Panc1 (cell line): ENCODE measurements around the gene FHAD1. TPM values are rescaled to one million over a fixed set of nuclear protein-coding genes. Genes with fewer than 3 reads are reported as not detected.

Experiments used
- ATAC-seq: fragments of 200-7000 bp; cut with Tn5 transposase; 2 replicates; pipeline ENCODE4 v1.9.1; 2020; ENCODE audit warnings: mild to moderate bottlenecking, moderate library complexity
- BruUV-seq: library from RNA; stranded (reverse); fragments of 400-500 nt; replicated peaks from 2 replicates; lab custom pipeline; 2021; lab: Mats Ljungman, UMichigan
- CTCF ChIA-PET: fragments of 300-600 bp; sonication (Branson Sonifier 250); formaldehyde crosslinking; loops from one replicate; lab custom pipeline; 2022; ENCODE audit warnings: antibody characterized with exemption; lab: Charles Lee
- POLR2A ChIA-PET: fragments of 300-600 bp; sonication (Branson Sonifier 250); formaldehyde crosslinking; loops from one replicate; lab custom pipeline; 2022; ENCODE audit warnings: antibody characterized with exemption; lab: Charles Lee
- DNase-seq: peaks from one replicate; pipeline ENCODE4 v3.0.0-alpha.2; 2010; ENCODE audit warnings: low read depth, low spot score
- H3K27ac ChIP-seq: 2 replicates; pipeline ENCODE4 v1.5.1; 2011; ENCODE audit warnings: mild to moderate bottlenecking, low read length, inconsistent platforms
- H3K27me3 ChIP-seq: fragments of 200-500 bp; sonication (Bioruptor generic); 2 replicates; pipeline ENCODE4 v1.6.0; 2014; ENCODE audit warnings: low read length, inconsistent platforms; ENCODE audit not compliant: control insufficient read depth, insufficient read depth
- H3K36me3 ChIP-seq: fragments of 200-500 bp; sonication (Bioruptor generic); 2 replicates; pipeline ENCODE4 v1.5.1; 2014; ENCODE audit warnings: inconsistent platforms, mild to moderate bottlenecking, low read length, moderate library complexity; ENCODE audit not compliant: control insufficient read depth, insufficient read depth
- H3K4me1 ChIP-seq: 2 replicates; pipeline ENCODE4 v1.5.1; 2011; ENCODE audit warnings: inconsistent platforms, mild to moderate bottlenecking, low read length, moderate library complexity; ENCODE audit not compliant: control insufficient read depth, insufficient read depth
- H3K4me3 ChIP-seq, 2 experiments: 2 replicates each; pipeline ENCODE4 v1.5.1; 2011 to 2012; ENCODE audit warnings: low read depth in 2 of 2, low read length in 2 of 2, mild to moderate bottlenecking in 2 of 2, inconsistent platforms in 1 of 2, moderate library complexity in 1 of 2
- H3K9me3 ChIP-seq: fragments of 200-500 bp; sonication (Bioruptor generic); 2 replicates; pipeline ENCODE4 v1.5.1; 2014; ENCODE audit warnings: low read depth, mild to moderate bottlenecking, inconsistent platforms, low read length, moderate library complexity; ENCODE audit not compliant: control insufficient read depth, insufficient read depth
- CTCF ChIP-seq: fragments of 450-650 bp; IDR thresholded peaks from 2 replicates; pipeline ENCODE4 v1.5.1; 2017; ENCODE audit warnings: mild to moderate bottlenecking
- POLR2AphosphoS5 ChIP-seq: IDR thresholded peaks from 2 replicates; pipeline ENCODE4 v1.6.1; 2012; ENCODE audit warnings: mild to moderate bottlenecking, low read depth, low read length, moderate library complexity
- SIN3A ChIP-seq: IDR thresholded peaks from 2 replicates; pipeline ENCODE4 v1.6.1; 2012; ENCODE audit warnings: low read depth, mild to moderate bottlenecking, low read length, moderate library complexity, borderline replicate concordance; ENCODE audit not compliant: insufficient read depth
- TCF7L2 ChIP-seq: IDR thresholded peaks from 2 replicates; pipeline ENCODE4 v1.6.1; 2011; ENCODE audit warnings: mild to moderate bottlenecking, low read depth, low read length, inconsistent platforms
- in situ Hi-C: cut with HindIII; loops from 2 replicates; pipeline ENCODE4 v1.10.0; 2016; ENCODE audit warnings: low sequenced_read_pairs, low pct_unique_long_range_greater_than_20kb
- intact Hi-C: fragments of 100-400 bp; cut with micrococcal nuclease; formaldehyde crosslinking; loops from one replicate; pipeline ENCODE4 v1.10.0; 2022; ENCODE audit not compliant: unreplicated experiment
- total RNA-seq: library from RNA; stranded (reverse); gene quantifications from one replicate; pipeline ENCODE4 v1.2.1, GENCODE V29; 2021; ENCODE audit not compliant: unreplicated experiment
- TF ChIP-seq, protein P1 (sequence below), 2 experiments: IDR thresholded peaks; 2 replicates each; pipeline ENCODE4 v1.6.1; 2011 to 2012; ENCODE audit warnings: low read depth in 2 of 2, control low read depth in 1 of 2, low read length in 1 of 2, mild to moderate bottlenecking in 1 of 2, moderate library complexity in 1 of 2; ENCODE audit not compliant: insufficient read depth in 1 of 2

The FHAD1 gene
- total RNA-seq, 1 experiment from 2014 or later = 0.23 TPM

DNA sequence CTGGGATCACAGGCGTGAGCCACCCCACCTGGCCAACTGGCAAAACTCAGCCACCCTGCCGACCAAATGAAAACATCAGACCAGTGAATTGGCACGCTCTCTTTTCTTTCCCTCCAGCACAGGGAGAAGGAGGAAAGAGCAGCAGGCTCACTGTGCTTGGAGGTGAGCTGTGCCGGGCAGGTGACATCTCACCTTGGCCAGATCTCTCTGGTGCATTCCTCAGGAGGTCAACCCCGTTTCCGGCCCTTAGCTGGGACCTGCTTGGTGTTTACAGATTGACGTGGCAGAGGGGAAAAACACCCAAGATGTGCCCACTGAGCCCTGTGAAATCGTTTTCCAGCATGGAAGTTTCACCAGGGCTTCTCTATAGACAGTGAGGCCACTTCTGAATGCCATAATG is 48.3 kb upstream of the FHAD1 start:
- Histone ChIP-seq H3K4me3 (no peak overlapping the region), H3K27me3 (no peaks in the 10 kb centered on the region), H3K9me3 (no peaks in the 10 kb centered on the region), H3K27ac (no peak overlapping the region), H3K36me3 (no peaks in the 10 kb centered on the region), H3K4me1 (peaks cover 15% of the 10 kb centered on the region)
- ATAC-seq (no peak), DNase-seq (no peak)
- intact Hi-C loops = no loop called here
- ChIA-PET POLR2A (no interaction called here), CTCF (no interaction called here)
- no peak for TF ChIP-seq POLR2AphosphoS5
- TF ChIP-seq, protein P1, sequence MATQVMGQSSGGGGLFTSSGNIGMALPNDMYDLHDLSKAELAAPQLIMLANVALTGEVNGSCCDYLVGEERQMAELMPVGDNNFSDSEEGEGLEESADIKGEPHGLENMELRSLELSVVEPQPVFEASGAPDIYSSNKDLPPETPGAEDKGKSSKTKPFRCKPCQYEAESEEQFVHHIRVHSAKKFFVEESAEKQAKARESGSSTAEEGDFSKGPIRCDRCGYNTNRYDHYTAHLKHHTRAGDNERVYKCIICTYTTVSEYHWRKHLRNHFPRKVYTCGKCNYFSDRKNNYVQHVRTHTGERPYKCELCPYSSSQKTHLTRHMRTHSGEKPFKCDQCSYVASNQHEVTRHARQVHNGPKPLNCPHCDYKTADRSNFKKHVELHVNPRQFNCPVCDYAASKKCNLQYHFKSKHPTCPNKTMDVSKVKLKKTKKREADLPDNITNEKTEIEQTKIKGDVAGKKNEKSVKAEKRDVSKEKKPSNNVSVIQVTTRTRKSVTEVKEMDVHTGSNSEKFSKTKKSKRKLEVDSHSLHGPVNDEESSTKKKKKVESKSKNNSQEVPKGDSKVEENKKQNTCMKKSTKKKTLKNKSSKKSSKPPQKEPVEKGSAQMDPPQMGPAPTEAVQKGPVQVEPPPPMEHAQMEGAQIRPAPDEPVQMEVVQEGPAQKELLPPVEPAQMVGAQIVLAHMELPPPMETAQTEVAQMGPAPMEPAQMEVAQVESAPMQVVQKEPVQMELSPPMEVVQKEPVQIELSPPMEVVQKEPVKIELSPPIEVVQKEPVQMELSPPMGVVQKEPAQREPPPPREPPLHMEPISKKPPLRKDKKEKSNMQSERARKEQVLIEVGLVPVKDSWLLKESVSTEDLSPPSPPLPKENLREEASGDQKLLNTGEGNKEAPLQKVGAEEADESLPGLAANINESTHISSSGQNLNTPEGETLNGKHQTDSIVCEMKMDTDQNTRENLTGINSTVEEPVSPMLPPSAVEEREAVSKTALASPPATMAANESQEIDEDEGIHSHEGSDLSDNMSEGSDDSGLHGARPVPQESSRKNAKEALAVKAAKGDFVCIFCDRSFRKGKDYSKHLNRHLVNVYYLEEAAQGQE (IDR thresholded peaks at IDR 0.05; ENCODE audit: insufficient read depth in 1 of 2, low read depth in 2 of 2, low read length in 1 of 2) = no peak
- no peak for TF ChIP-seq TCF7L2
- no peak for TF ChIP-seq SIN3A
- TF ChIP-seq CTCF = no peak
- in situ Hi-C loops = no loop called here
- BruUV-seq = no TSS peak

DNA sequence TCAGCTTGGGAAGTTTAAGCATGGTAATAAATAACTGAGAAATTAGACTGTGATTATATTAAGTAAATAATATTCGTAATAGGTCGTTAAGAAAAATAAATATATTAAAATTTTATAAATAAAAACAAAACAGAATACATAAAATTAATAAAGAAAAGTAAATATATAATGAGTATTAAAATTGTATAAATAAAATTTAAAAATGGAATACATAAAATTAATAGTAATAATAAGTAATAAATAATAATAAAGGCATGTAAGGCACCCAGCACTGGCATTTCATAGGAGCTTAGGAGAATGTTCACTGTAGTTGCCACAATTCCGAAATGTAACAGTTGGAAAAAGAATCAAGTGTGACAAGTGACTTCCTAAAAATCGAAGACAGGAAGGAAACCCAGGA is 45.8 kb upstream of the FHAD1 start:
- no peak overlapping the region for H3K4me3 ChIP-seq
- H3K27ac ChIP-seq = peak overlapping the region; percentile 8
- no peaks in the 10 kb centered on the region for H3K9me3 ChIP-seq
- no TSS peak for BruUV-seq
- no peaks in the 10 kb centered on the region for H3K27me3 ChIP-seq
- no peaks in the 10 kb centered on the region for H3K36me3 ChIP-seq
- DNase-seq (no peak), ATAC-seq (no peak)
- peaks cover 17% of the 10 kb centered on the region for H3K4me1 ChIP-seq
- TF ChIP-seq POLR2AphosphoS5 (no peak), SIN3A (no peak), TCF7L2 (no peak), CTCF (no peak)
- TF ChIP-seq, protein P1 (IDR thresholded peaks at IDR 0.05; ENCODE audit: insufficient read depth in 1 of 2, low read depth in 2 of 2, low read length in 1 of 2) = no peak
- ChIA-PET POLR2A (no interaction called here), CTCF (no interaction called here)
- in situ Hi-C loops = no loop called here
- intact Hi-C loops = no loop called here
